H4 (cell line): ENCODE data around the gene TTLL13. TPM values are rescaled to one million over a fixed set of nuclear protein-coding genes. Genes with fewer than 3 reads are reported as not detected.

ENCODE experiments used
- total RNA-seq: library from RNA; depleted of rRNA; stranded (reverse); fragments of >200 nt; shearing (Covaris generic); gene quantifications from 2 replicates; pipeline ENCODE4 v1.2.3, GENCODE V29; 2014; rRNA removed

Gene TTLL13
- total RNA-seq, 1 experiment from 2014 or later: 0.06 TPM

Other genes starting within 250 kb of the TTLL13 start
- 4.7 and 8.4 TPM in 2 replicates for gene ZNF710, start 248.2 kb upstream of the TTLL13 start, total RNA-seq
- gene IDH2, start 147.1 kb upstream of the TTLL13 start, total RNA-seq: 43.2 and 48.5 TPM in 2 replicates
- 13.5 and 18.9 TPM in 2 replicates for gene SEMA4B, start 48.2 kb upstream of the TTLL13 start, total RNA-seq
- 36.7 and 39.0 TPM in 2 replicates for gene CIB1, start 15.6 kb upstream of the TTLL13 start, total RNA-seq
- gene GDPGP1, start 15.3 kb upstream of the TTLL13 start, total RNA-seq: 3.1 and 3.6 TPM in 2 replicates
- gene NGRN, start 16.1 kb downstream of the TTLL13 start, total RNA-seq: 66.1 and 74.5 TPM in 2 replicates
- gene ZNF774, start 102.7 kb downstream of the TTLL13 start, total RNA-seq: 0.23 and 0.48 TPM in 2 replicates
- gene IQGAP1, start 138.7 kb downstream of the TTLL13 start, total RNA-seq: 39.7 and 53.3 TPM in 2 replicates